ENCODE data around the gene TPCN1. TPM values are rescaled to one million over a fixed set of nuclear protein-coding genes. Genes with fewer than 3 reads are reported as not detected.

The TPCN1 gene
- total RNA-seq, 1 donor from 2014 or later = 56.3 TPM

DNA sequence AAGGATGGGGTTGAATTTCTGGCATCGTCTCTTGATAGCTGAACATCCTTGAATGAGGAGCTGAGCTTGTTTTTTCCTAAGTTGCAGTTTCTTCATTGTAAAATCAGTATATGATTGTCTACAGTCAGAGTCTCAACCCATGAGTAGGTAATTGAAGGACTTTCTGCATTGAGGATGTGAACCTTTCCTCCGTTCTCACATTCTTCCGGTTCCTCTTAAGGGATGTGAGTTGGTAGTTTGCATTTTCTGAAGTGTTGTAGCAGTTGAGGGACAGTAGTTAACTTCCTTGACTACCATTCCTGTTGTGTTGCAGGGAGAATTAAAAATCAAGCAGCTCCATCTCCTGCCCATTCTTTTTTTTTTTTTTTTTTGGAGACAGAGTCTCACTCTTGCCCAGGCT, 19.1 kb downstream of the TPCN1 start:
- no peak for DNase-seq (ENCODE audit: low spot score in 2 of 2)
- H3K9me3 ChIP-seq = no peaks in the 10 kb centered on the region
- peaks cover 43 to 84% of the 10 kb centered on the region in 2 donors for H3K4me1 ChIP-seq
- H3K4me3 ChIP-seq = no peak overlapping the region
- H3K27ac ChIP-seq = peak overlapping the region; percentile 86 to 94
- TF ChIP-seq, protein P1, sequence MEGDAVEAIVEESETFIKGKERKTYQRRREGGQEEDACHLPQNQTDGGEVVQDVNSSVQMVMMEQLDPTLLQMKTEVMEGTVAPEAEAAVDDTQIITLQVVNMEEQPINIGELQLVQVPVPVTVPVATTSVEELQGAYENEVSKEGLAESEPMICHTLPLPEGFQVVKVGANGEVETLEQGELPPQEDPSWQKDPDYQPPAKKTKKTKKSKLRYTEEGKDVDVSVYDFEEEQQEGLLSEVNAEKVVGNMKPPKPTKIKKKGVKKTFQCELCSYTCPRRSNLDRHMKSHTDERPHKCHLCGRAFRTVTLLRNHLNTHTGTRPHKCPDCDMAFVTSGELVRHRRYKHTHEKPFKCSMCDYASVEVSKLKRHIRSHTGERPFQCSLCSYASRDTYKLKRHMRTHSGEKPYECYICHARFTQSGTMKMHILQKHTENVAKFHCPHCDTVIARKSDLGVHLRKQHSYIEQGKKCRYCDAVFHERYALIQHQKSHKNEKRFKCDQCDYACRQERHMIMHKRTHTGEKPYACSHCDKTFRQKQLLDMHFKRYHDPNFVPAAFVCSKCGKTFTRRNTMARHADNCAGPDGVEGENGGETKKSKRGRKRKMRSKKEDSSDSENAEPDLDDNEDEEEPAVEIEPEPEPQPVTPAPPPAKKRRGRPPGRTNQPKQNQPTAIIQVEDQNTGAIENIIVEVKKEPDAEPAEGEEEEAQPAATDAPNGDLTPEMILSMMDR (IDR thresholded peaks at IDR 0.05) = no peak
- intact Hi-C loops (cut with DNase I) = no loop called here
- H3K27me3 ChIP-seq = no peaks in the 10 kb centered on the region
- peaks cover 0 to 4% of the 10 kb centered on the region in 2 donors for H3K36me3 ChIP-seq

DNA sequence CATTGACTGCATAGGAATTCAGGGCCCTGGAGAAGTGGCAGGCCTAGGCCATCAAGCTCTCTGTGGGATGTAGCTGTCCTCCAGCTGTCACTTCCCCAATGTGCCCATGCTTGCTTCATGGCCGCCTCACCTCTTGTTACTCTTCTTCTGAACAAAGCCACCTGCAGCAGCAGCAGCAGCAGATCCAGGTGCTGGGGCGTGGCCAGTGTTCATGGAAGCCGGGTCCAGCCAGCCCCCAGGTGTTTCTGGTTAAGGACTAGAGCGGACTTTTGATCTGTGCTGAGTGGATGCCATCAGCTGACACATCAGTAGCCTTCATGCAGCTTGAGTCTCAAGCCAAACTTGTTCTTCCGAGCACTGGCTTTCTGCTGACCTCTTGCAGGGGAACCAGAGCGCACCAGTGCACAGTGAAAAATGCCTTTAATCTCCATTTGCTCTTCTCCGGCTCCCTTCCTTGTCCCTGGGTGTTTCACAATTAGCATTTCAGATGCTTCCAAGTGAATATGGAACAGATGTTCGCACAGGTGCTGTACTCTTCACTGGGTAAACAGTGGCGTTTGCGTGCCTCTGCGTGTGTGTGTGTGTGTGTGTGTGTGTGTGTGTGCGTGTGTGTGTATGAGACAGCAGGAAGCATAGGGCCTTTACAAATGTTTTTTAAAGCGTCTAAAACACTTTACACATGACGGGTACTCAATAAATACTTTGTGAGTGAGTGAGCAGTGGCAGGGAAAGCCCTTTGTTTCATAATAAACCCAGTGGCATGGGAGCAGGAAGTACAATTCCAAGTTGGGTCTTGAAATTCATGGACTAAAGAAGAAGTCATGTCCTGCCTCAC, 20.1 kb downstream of the TPCN1 start:
- Histone ChIP-seq H3K27ac (peak overlapping the region; percentile 86 to 94), H3K27me3 (no peaks in the 10 kb centered on the region), H3K4me3 (no peak overlapping the region), H3K9me3 (no peaks in the 10 kb centered on the region), H3K36me3 (peaks cover 0 to 4% of the 10 kb centered on the region in 2 donors), H3K4me1 (peaks cover 47 to 86% of the 10 kb centered on the region in 2 donors)
- DNase-seq (ENCODE audit: low spot score in 2 of 2) = peak in 1 of 2 donors; percentile 82
- intact Hi-C loops (cut with DNase I) = no loop called here
- TF ChIP-seq, protein P1 (IDR thresholded peaks at IDR 0.05) = no peak

DNA sequence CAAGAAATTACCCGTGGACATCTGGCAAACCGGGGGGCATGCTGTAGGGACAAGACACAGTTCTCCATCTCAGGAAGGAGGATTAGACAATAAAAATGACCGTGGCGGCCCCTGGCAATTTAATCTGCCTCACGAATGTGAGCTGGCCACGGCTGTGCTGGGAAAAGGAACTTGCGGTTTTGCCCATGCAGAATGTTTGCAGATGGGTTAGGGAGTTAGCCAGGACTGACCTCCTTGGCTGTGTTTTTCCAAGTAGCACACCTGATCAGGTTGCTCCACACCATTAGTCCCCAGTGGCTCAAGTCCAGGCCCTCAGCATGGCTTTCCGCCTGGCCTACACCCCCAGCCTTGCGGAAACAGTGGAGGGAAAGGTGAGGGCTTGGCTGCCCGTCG, 20.8 kb downstream of the TPCN1 start:
- peaks cover 0 to 4% of the 10 kb centered on the region in 2 donors for H3K36me3 ChIP-seq

DNA sequence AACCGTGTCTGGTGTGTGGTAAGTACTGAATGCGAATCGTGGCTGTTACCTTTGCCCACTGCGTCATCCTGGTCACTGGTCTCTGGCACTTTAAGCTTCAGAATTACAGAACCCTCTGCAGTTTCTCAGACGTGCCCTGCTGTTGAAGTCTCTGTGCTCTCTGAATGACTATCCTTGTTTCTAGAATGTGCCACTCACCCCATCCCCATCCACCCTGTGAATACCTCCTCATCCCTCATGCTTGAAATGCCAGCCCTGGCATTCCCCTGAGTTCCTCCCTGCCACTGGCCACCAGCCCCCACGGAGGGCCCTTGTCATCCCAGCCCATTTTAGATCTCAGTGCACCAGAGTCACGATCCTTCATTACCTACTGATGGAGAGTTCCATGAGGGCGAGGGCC, 21.3 kb downstream of the TPCN1 start:
- no peaks in the 10 kb centered on the region for H3K27me3 ChIP-seq
- no peak overlapping the region for H3K4me3 ChIP-seq
- intact Hi-C loops (cut with DNase I) = no loop called here
- peaks cover 55 to 87% of the 10 kb centered on the region in 2 donors for H3K4me1 ChIP-seq
- no peak for DNase-seq (ENCODE audit: low spot score in 2 of 2)
- H3K27ac ChIP-seq = peak overlapping the region; percentile 86 to 94
- H3K36me3 ChIP-seq = peaks cover 0 to 4% of the 10 kb centered on the region in 2 donors
- H3K9me3 ChIP-seq = no peaks in the 10 kb centered on the region
- TF ChIP-seq, protein P1 (IDR thresholded peaks at IDR 0.05) = no peak

More for the DNA sequence above, 20.8 kb downstream of the TPCN1 start:
- TF ChIP-seq, protein P1 (IDR thresholded peaks at IDR 0.05) = no peak
- Histone ChIP-seq H3K27ac (peak overlapping the region; percentile 86 to 94), H3K27me3 (no peaks in the 10 kb centered on the region), H3K4me1 (peaks cover 51 to 86% of the 10 kb centered on the region in 2 donors), H3K4me3 (no peak overlapping the region), H3K9me3 (no peaks in the 10 kb centered on the region)
- DNase-seq (ENCODE audit: low spot score in 2 of 2) = no peak
- intact Hi-C loops (cut with DNase I) = no loop called here

DNA sequence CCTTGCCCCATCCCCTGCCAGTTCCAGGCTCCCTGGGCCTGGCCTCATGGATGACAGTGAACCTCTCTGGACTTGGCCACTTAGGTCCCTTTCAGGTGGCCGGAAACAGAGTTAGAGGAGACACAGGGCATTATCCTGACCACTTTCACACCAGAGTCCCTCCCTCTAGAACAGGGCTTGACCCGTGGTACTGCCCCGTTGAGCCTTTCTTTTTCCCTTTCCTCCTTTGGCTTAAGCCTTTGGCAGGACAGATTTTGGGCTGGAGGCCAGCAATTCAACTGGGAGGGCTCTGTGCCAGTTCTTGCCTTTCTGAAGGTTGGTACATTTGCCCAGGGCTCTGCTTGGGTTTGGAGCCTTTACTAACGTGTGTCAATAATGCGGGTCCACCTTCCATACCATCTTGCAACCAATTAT, 22.8 kb downstream of the TPCN1 start:
- H3K9me3 ChIP-seq = no peaks in the 10 kb centered on the region
- intact Hi-C loops (cut with DNase I) = loop anchor here (1.0 kb wide), 1 partner anchor 59 kb away; the partner anchor contains the start of genes DDX54 and RITA1
- H3K27ac ChIP-seq = peak overlapping the region; percentile 86 to 94
- peak in 1 of 2 donors; percentile 91 for DNase-seq (ENCODE audit: low spot score in 2 of 2)
- H3K4me3 ChIP-seq = peak overlapping the region in 1 of 2 donors; percentile 34
- no peaks in the 10 kb centered on the region for H3K27me3 ChIP-seq
- H3K4me1 ChIP-seq = peaks cover 48 to 78% of the 10 kb centered on the region in 2 donors
- TF ChIP-seq, protein P1 (IDR thresholded peaks at IDR 0.05) = no peak
- H3K36me3 ChIP-seq = peaks cover 0 to 4% of the 10 kb centered on the region in 2 donors

Data from ascending aorta (tissue), 2 donors.